Thoracic aorta (tissue), 2 donors: ENCODE data around the gene CSRNP2. TPM values are rescaled to one million over a fixed set of nuclear protein-coding genes. Genes with fewer than 3 reads are reported as not detected.

Source experiments
- ATAC-seq: fragments of 150-250 bp; one replicate; pipeline ENCODE4 v1.8.0; 2017; ENCODE audit warnings: low read depth; ENCODE audit not compliant: insufficient number of reproducible peaks, low FRiP score
- DNase-seq: peaks from one replicate; pipeline ENCODE4 v3.0.0-alpha.2; 2020; ENCODE audit warnings: low spot score
- H3K27ac ChIP-seq, 2 donors: fragments of 200-600 bp; sonication (generic); 1 replicate in 1 of 2; 2 replicates in 1 of 2; pipeline ENCODE4 v1.5.1; 2016; ENCODE audit warnings: mild to moderate bottlenecking in 2 of 2, moderate library complexity in 2 of 2
- H3K27me3 ChIP-seq: fragments of 200-600 bp; sonication (generic); replicated peaks from 2 replicates; pipeline ENCODE4 v1.6.0; 2016; ENCODE audit warnings: mild to moderate bottlenecking; ENCODE audit not compliant: insufficient read depth
- H3K36me3 ChIP-seq: fragments of 200-600 bp; sonication (generic); one replicate; pipeline ENCODE4 v1.5.1; 2016
- H3K4me1 ChIP-seq, 2 donors: fragments of 200-600 bp; sonication (generic); 1 replicate in 1 of 2; 2 replicates in 1 of 2; pipeline versions ENCODE4 v1.5.1 to v1.6.0; 2016; ENCODE audit warnings: low read depth in 2 of 2, mild to moderate bottlenecking in 1 of 2; ENCODE audit not compliant: control insufficient read depth in 1 of 2
- H3K4me3 ChIP-seq: fragments of 200-600 bp; sonication (generic); 2 replicates; pipeline ENCODE4 v1.5.1; 2016; ENCODE audit warnings: mild to moderate bottlenecking
- H3K9me3 ChIP-seq: fragments of 200-600 bp; sonication (generic); 2 replicates; pipeline ENCODE4 v1.5.1; 2016
- total RNA-seq, 2 donors: library from RNA; depleted of rRNA; stranded (reverse); fragments of >200 nt; gene quantifications; one replicate each; pipeline versions ENCODE4 v1.1.0 to v1.2.3, GENCODE V29; 2016
- TF ChIP-seq, protein P1 (sequence below): fragments of 200-600 bp; sonication (generic); IDR thresholded peaks from one replicate; pipeline ENCODE4 v1.5.1; 2019; ENCODE audit warnings: antibody characterized with exemption

The CSRNP2 gene
- total RNA-seq, 2 donors from 2014 or later: 30.9 to 43.4 TPM

DNA sequence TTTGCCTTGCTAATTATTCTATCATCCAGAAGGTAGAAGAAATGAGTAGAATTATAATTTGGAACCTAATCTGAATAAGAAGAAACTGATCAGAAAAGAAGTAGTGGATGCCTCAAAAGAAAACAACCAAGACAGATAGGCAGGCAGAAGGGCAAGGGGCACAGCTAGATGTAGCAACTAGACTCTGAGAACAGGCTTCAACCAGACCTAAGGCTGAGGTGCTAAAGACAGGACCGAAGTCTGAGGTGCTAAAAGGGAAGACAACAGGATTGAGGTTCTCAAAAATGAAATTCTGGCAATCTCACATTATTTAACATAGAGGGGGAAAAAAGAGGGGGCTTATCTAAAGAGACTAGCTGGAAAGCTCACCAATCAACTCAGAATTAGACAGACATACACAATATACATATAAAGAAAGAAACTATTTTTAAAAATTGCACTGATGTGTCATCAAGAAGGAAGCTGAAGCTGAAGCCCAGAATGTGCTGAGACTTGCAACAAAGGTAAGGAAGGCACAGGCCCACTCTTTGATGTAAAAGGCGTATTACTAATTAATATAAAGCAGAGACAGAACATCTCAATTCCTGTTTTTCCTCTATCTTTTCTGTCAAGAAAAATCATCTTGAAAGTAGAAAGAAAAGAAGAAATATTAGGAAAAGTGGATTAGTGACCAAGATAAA, 43.8 kb upstream of the CSRNP2 start:
- Histone ChIP-seq H3K36me3 (peaks cover 8% of the 10 kb centered on the region), H3K27me3 (no peaks in the 10 kb centered on the region), H3K4me1 (no peaks in the 10 kb centered on the region), H3K27ac (no peak overlapping the region), H3K9me3 (no peaks in the 10 kb centered on the region), H3K4me3 (no peak overlapping the region)
- ATAC-seq (no peak), DNase-seq (no peak)
- TF ChIP-seq, protein P1, sequence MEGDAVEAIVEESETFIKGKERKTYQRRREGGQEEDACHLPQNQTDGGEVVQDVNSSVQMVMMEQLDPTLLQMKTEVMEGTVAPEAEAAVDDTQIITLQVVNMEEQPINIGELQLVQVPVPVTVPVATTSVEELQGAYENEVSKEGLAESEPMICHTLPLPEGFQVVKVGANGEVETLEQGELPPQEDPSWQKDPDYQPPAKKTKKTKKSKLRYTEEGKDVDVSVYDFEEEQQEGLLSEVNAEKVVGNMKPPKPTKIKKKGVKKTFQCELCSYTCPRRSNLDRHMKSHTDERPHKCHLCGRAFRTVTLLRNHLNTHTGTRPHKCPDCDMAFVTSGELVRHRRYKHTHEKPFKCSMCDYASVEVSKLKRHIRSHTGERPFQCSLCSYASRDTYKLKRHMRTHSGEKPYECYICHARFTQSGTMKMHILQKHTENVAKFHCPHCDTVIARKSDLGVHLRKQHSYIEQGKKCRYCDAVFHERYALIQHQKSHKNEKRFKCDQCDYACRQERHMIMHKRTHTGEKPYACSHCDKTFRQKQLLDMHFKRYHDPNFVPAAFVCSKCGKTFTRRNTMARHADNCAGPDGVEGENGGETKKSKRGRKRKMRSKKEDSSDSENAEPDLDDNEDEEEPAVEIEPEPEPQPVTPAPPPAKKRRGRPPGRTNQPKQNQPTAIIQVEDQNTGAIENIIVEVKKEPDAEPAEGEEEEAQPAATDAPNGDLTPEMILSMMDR: no peak

DNA sequence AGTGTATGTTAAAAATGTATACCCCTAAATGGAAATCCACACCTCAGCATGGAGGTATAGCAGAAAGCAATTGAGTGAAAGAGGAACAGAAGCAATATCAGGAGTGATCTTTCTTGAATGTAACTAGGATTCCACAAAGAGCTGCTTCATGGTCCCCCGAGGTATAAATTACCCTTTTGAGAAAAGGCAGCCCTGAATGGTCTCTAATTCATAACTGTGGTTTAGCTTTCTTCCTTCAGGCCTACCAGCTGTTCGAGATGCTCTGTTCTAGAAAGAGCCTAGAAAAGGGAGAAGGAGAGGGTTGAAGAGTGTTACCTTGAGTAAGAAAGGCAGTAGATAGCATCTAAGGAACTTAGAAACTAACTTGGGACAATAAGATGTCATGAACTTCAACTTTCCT, 42.9 kb upstream of the CSRNP2 start:
- ATAC-seq: no peak
- no peak overlapping the region for H3K4me3 ChIP-seq
- H3K36me3 ChIP-seq: peaks cover 8% of the 10 kb centered on the region
- H3K27ac ChIP-seq: no peak overlapping the region
- TF ChIP-seq, protein P1: no peak
- H3K27me3 ChIP-seq: no peaks in the 10 kb centered on the region
- no peaks in the 10 kb centered on the region for H3K4me1 ChIP-seq
- no peak for DNase-seq
- no peaks in the 10 kb centered on the region for H3K9me3 ChIP-seq

DNA sequence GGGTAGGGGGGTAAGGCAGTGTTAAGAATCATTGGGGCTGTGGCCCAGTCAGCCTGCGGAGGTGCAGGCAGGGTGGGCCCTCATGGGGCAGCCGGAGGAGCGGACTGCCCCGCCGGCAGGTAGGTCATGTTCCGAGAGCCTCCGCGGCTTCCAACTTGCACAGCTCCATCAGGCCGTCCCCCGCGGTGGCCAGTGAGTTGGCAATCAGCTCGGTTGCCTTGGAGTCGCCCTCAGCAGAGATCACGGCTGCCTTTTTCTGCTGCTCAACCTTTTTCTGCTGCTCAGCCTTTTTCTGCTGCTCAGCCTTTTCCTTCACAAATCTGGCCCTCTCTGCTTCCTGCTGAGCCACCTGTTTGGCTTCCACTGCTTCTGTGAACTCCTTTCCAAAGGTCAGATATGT, 41.1 kb upstream of the CSRNP2 start:
- H3K4me1 ChIP-seq: no peaks in the 10 kb centered on the region
- no peaks in the 10 kb centered on the region for H3K9me3 ChIP-seq
- TF ChIP-seq, protein P1: no peak
- ATAC-seq: no peak
- H3K27me3 ChIP-seq: no peaks in the 10 kb centered on the region
- no peak for DNase-seq
- H3K36me3 ChIP-seq: peaks cover 8% of the 10 kb centered on the region
- H3K4me3 ChIP-seq: no peak overlapping the region
- H3K27ac ChIP-seq: no peak overlapping the region

GRCh38 chr12:51122844-51123243, 39.4 kb upstream of the CSRNP2 start:
- TF ChIP-seq, protein P1: no peak
- Histone ChIP-seq H3K9me3 (no peaks in the 10 kb centered on the region), H3K27ac (no peak overlapping the region), H3K4me3 (no peak overlapping the region), H3K27me3 (no peaks in the 10 kb centered on the region), H3K36me3 (peaks cover 8% of the 10 kb centered on the region), H3K4me1 (no peaks in the 10 kb centered on the region)
- ATAC-seq: no peak
- DNase-seq: no peak

DNA sequence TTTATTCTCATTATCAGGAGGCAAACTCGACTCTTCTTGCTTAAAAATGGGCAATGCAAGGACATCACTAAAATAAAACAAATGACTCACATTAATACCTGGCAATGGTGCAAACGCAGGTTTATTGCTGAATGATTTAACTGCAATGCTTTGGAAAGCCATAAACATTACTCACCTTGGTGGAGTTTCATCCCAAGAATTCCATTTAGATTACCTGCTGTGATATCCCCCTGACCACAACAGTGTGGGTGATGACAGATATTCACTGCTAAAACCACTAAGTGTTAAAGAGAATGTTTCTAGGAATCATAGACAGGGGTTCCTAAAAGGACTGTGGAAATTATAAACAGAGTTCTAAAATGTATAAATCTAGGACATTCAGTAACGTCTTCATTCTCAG, 35.3 kb upstream of the CSRNP2 start:
- ATAC-seq: no peak
- H3K4me1 ChIP-seq: no peaks in the 10 kb centered on the region
- H3K36me3 ChIP-seq: peaks cover 6% of the 10 kb centered on the region
- H3K27me3 ChIP-seq: no peaks in the 10 kb centered on the region
- H3K9me3 ChIP-seq: no peaks in the 10 kb centered on the region
- TF ChIP-seq, protein P1: no peak
- no peak for DNase-seq
- H3K4me3 ChIP-seq: no peak overlapping the region
- H3K27ac ChIP-seq: no peak overlapping the region
